ENCODE measurements around the gene CATSPERE. TPM values are rescaled to one million over a fixed set of nuclear protein-coding genes. Genes with fewer than 3 reads are reported as not detected.

Gene CATSPERE
- polyA plus RNA-seq, 1 experiment: 0.36 TPM

DNA sequence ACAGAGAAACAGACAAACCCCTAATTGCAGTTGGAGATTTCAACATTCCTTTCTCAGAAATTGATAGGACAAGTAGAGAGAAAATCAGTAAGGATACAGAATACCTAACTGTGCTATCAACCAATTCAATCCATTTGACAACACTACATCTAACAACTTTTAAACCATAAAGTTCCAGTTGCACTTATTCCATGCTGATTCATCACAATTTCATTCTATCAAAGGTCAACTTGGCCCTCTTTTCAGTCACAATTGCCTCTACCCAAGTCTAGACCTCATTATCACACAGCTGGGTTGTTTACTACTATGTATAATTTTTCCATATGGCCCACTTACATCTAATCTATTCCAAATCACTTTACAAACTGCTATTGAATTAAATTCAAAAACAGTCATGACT lies 172.1 kb downstream of the CATSPERE start:
- CTCF ChIA-PET: no interaction called here

DNA sequence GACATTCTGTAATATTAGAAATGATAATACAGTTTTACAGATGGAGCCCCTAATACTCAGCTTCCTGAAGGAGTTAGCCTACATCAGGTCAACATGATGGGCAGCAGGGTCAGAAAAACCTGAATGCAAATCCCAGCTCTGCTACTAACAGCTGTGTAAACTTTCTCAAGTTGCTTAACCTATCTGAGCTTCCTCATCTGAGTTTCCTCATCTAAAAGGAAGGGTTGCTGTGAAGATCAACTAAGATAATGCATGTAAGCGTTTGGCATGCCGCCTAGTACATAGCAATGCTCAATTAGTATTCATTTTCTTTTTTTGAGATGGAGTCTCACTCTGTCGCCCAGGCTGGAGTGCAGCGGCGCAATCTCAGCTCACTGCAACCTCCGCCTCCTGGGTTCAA lies 173.5 kb downstream of the CATSPERE start:
- Histone ChIP-seq H3K27ac (ENCODE audit: low read depth, low read length) (no peak overlapping the region), H3K4me3 (ENCODE audit: low read depth, low read length) (no peak overlapping the region), H3K27me3 (ENCODE audit: control insufficient read depth, insufficient read depth, low read length) (peaks cover 11% of the 10 kb centered on the region), H3K9me3 (ENCODE audit: control insufficient read depth, insufficient read depth, low read length) (no peaks in the 10 kb centered on the region)
- ChIA-PET POLR2A (no interaction called here), CTCF (interaction anchor here (0.6 to 1.6 kb wide), 2 partner anchors 13 to 34 kb away, joined by 3 to 4 read pairs; no protein-coding TSS in a partner anchor)
- no peak for DNase-seq (ENCODE audit: low read depth, low spot score)
- TF ChIP-seq, protein P1, sequence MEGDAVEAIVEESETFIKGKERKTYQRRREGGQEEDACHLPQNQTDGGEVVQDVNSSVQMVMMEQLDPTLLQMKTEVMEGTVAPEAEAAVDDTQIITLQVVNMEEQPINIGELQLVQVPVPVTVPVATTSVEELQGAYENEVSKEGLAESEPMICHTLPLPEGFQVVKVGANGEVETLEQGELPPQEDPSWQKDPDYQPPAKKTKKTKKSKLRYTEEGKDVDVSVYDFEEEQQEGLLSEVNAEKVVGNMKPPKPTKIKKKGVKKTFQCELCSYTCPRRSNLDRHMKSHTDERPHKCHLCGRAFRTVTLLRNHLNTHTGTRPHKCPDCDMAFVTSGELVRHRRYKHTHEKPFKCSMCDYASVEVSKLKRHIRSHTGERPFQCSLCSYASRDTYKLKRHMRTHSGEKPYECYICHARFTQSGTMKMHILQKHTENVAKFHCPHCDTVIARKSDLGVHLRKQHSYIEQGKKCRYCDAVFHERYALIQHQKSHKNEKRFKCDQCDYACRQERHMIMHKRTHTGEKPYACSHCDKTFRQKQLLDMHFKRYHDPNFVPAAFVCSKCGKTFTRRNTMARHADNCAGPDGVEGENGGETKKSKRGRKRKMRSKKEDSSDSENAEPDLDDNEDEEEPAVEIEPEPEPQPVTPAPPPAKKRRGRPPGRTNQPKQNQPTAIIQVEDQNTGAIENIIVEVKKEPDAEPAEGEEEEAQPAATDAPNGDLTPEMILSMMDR (IDR thresholded peaks at IDR 0.05; ENCODE audit: low read depth, low read length): no peak

More for the DNA sequence above, 172.1 kb downstream of the CATSPERE start:
- Histone ChIP-seq H3K27ac (ENCODE audit: low read depth, low read length) (no peak overlapping the region), H3K4me3 (ENCODE audit: low read depth, low read length) (no peak overlapping the region), H3K27me3 (ENCODE audit: control insufficient read depth, insufficient read depth, low read length) (peaks cover 4% of the 10 kb centered on the region), H3K9me3 (ENCODE audit: control insufficient read depth, insufficient read depth, low read length) (no peaks in the 10 kb centered on the region)
- TF ChIP-seq, protein P1 (IDR thresholded peaks at IDR 0.05; ENCODE audit: low read depth, low read length): no peak
- POLR2A ChIA-PET: no interaction called here
- no peak for DNase-seq (ENCODE audit: low read depth, low spot score)

DNA sequence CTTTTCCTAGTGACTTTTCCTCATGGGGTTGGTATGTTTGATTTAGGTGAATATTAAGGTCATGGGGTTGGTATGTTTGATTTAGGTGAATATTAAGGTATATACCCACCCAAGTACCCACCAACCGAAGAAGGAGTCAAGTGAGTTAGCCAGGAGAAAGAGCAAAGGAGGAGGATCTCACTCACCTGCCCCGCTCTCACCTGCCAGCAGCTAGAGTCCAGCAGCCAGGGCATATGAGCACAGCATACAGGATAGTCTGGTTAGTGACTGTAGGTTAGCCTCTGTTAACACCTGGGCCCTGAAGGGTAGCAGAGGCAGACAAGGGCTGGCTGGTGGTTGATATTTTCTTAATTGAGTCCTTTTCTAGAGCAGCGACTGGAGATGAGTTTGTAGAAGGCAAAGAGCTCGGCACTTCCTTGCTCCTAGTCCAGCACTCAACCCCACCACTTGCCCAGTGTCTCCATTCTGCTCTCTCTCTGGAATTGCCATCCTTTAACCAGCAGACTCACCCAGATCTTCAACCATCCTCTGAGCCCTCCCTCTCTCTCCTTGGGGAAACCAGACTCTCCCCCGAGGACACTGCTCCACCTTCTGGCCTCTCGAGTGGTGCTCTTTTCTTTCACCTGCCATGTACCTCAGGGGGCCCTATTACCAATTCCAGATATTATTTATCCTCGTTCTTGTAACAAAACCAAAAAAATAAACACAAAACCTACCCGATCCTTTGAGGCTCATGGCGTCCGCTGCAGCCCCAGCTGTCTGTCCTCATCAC lies 175.6 kb downstream of the CATSPERE start:
- CTCF ChIA-PET: no interaction called here
- no peak overlapping the region for H3K4me3 ChIP-seq (ENCODE audit: low read depth, low read length)
- no peaks in the 10 kb centered on the region for H3K9me3 ChIP-seq (ENCODE audit: control insufficient read depth, insufficient read depth, low read length)
- H3K27ac ChIP-seq (ENCODE audit: low read depth, low read length): no peak overlapping the region
- H3K27me3 ChIP-seq (ENCODE audit: control insufficient read depth, insufficient read depth, low read length): peaks cover 11% of the 10 kb centered on the region
- POLR2A ChIA-PET: no interaction called here
- DNase-seq (ENCODE audit: low read depth, low spot score): no peak
- TF ChIP-seq, protein P1 (IDR thresholded peaks at IDR 0.05; ENCODE audit: low read depth, low read length): no peak

DNA sequence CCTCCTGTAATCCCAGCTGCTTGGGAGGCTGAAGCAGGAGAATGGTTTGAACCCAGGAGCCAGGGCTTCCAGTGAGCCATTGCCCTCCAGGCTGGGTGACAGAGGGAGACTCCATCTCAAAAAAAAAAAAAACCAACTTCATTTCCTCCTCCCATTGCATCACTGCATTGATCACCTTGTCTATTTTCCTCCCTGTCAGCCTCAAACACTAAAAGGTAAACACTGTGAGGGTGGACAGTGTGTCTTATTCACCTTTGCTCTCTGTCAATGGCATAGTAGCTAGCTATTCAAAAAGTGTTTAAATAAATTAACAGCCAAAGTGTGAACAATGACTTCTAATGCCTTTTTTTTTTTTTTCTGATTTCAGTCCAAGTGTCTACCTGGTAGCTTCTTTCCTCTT lies 178.5 kb downstream of the CATSPERE start:
- Histone ChIP-seq H3K4me3 (ENCODE audit: low read depth, low read length) (no peak overlapping the region), H3K27me3 (ENCODE audit: control insufficient read depth, insufficient read depth, low read length) (peaks cover 17% of the 10 kb centered on the region), H3K9me3 (ENCODE audit: control insufficient read depth, insufficient read depth, low read length) (no peaks in the 10 kb centered on the region), H3K27ac (ENCODE audit: low read depth, low read length) (no peak overlapping the region)
- ChIA-PET POLR2A (no interaction called here), CTCF (interaction anchor here (0.6 to 1.3 kb wide), 3 partner anchors 14 to 699 kb away, joined by 3 to 4 read pairs (median 3); no protein-coding TSS in a partner anchor)
- DNase-seq (ENCODE audit: low read depth, low spot score): no peak
- TF ChIP-seq, protein P1 (IDR thresholded peaks at IDR 0.05; ENCODE audit: low read depth, low read length): no peak

DNA sequence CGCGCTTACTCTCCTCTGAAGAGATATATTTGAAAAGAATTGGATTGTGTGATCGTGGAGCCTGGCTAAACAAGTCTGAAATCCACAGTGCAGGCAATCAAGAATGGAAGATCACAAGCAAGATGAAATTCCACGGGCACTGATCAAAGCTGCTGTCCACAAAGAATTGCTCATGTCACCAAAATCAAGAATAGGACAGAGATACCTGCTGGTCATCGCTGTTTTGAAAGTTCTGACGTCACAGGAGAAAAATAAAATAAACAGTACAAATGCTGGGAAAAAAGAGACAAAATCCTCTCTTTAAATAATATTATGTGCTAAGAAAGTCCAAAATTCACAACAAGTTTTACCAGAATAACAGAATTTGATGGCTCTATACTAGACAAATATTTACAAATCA lies 179.8 kb downstream of the CATSPERE start:
- H3K27ac ChIP-seq (ENCODE audit: low read depth, low read length): no peak overlapping the region
- ChIA-PET CTCF (no interaction called here), POLR2A (interaction anchor here (0.6 kb wide), 1 partner anchor 8 kb away, joined by 4 read pairs; no protein-coding TSS in a partner anchor)
- no peak overlapping the region for H3K4me3 ChIP-seq (ENCODE audit: low read depth, low read length)
- no peaks in the 10 kb centered on the region for H3K9me3 ChIP-seq (ENCODE audit: control insufficient read depth, insufficient read depth, low read length)
- DNase-seq (ENCODE audit: low read depth, low spot score): no peak
- TF ChIP-seq, protein P1 (IDR thresholded peaks at IDR 0.05; ENCODE audit: low read depth, low read length): no peak
- peaks cover 17% of the 10 kb centered on the region for H3K27me3 ChIP-seq (ENCODE audit: control insufficient read depth, insufficient read depth, low read length)
